NT2/D1 (cell line): Measurements from ENCODE around the gene PIEZO1.

ENCODE experiments used
- SUZ12 ChIP-seq: IDR thresholded peaks from 2 replicates; pipeline ENCODE4 v1.6.1; 2011; ENCODE audit not compliant: insufficient read length, insufficient read depth; ENCODE audit errors: extremely low read depth
- YY1 ChIP-seq: IDR thresholded peaks from 2 replicates; pipeline ENCODE4 v1.6.1; 2011; ENCODE audit not compliant: insufficient read length, insufficient read depth
- ZNF274 ChIP-seq: IDR thresholded peaks from 2 replicates; pipeline ENCODE4 v1.6.1; 2011; ENCODE audit warnings: mild to moderate bottlenecking, low read depth, low read length

DNA sequence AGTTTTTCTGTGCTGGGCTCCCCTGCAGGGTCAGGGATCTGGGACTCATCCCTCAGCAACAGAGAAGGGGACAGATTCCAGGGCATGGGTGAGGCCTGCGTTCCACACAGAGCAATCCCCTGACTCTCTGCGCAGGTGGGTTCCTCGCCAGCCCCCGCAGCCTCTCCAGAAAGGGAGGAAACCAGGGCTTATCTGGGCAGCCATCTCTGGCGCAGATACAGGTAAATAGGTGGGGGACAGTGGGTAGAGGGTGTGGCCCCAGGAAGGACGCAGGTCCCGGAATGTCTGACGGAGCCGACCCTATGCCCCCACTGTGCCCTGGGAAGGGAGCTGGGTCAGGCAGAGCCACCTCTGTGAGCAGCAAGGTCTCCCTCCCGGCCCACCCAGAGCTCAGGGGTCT, 23.2 kb downstream of the PIEZO1 start:
- TF ChIP-seq YY1 (no peak), SUZ12 (no peak), ZNF274 (no peak)
